ENCODE data around the gene SYT12. TPM values are rescaled to one million over a fixed set of nuclear protein-coding genes. Genes with fewer than 3 reads are reported as not detected.

SYT12 gene
- total RNA-seq, 1 experiment from 2014 or later, result 1.9 TPM

GRCh38 chr11:66983275-66983924, 39.5 kb upstream of the SYT12 start:
- H3K4me2 ChIP-seq (ENCODE audit: insufficient read depth, insufficient read length, low read length), result no peak overlapping the region
- no peak overlapping the region for H4K5ac ChIP-seq (ENCODE audit: insufficient read length, low read depth, low read length)
- Mint-ChIP-seq H3K27ac (no peak overlapping the region), H3K27me3 (ENCODE audit: low read depth) (peaks cover 12% of the 10 kb centered on the region), H3K9me3 (peaks cover 4 to 8% of the 10 kb centered on the region in 2 experiments), H3K4me1 (peaks cover 17 to 21% of the 10 kb centered on the region in 2 experiments), H3K36me3 (ENCODE audit: insufficient read depth in 1 of 3, low read depth in 3 of 3) (peaks cover 0 to 7% (median 0%) of the 10 kb centered on the region in 3 experiments; a peak in 3 of 7 replicates), H3K4me3 (no peak overlapping the region)
- no peak overlapping the region for H3K4ac ChIP-seq (ENCODE audit: low read depth, low read length)
- H4K8ac ChIP-seq (replicated peaks; ENCODE audit: insufficient read length, low read depth, low read length), result no peak overlapping the region
- H2AK5ac ChIP-seq (ENCODE audit: insufficient read length, low read length), result no peak overlapping the region
- no peak for TF ChIP-seq CTCF (conservative IDR thresholded peaks at IDR 0.05)
- peaks cover 9% of the 10 kb centered on the region; the same call in 1 of the 2 replicates for H3K4me1 ChIP-seq (ENCODE audit: insufficient read depth, low read length)
- no peak overlapping the region for H3T11ph ChIP-seq (ENCODE audit: low read length)
- H3K56ac ChIP-seq (ENCODE audit: insufficient read length, low read depth, low read length), result no peak overlapping the region
- no peaks in the 10 kb centered on the region for H3K79me1 ChIP-seq (ENCODE audit: insufficient read depth, low read depth, low read length, poor library complexity, severe bottlenecking)
- no peak overlapping the region for H2BK5ac ChIP-seq (ENCODE audit: insufficient read length, low read length)
- H2BK12ac ChIP-seq (ENCODE audit: insufficient read length, low read depth, low read length), result no peak overlapping the region
- no peak overlapping the region for H2BK120ac ChIP-seq (ENCODE audit: low read depth, low read length, poor library complexity, severe bottlenecking)
- H3K9me3 ChIP-seq (ENCODE audit: control insufficient read depth, low read depth, low read length), result no peaks in the 10 kb centered on the region
- H4K20me1 ChIP-seq (ENCODE audit: control insufficient read depth, insufficient read depth, insufficient read length), result no peaks in the 10 kb centered on the region
- H3K27ac ChIP-seq (ENCODE audit: insufficient read length, low read depth, low read length), result no peak overlapping the region
- H3K23me2 ChIP-seq (ENCODE audit: insufficient read length, low read depth, low read length, poor library complexity, severe bottlenecking), result peaks cover 2% of the 10 kb centered on the region
- no CpG with 5 or more reads among the region's 5 CpGs for WGBS (ENCODE audit: extremely low coverage, insufficient read length, low lambda C conversion rate)
- H3K14ac ChIP-seq (ENCODE audit: insufficient read depth, low read length), result no peak overlapping the region
- no peak overlapping the region for H3K9ac ChIP-seq (ENCODE audit: extremely low read depth, insufficient read length, low read length)
- H3K27me3 ChIP-seq (ENCODE audit: insufficient read depth, low read length), result no peaks in the 10 kb centered on the region
- no peak overlapping the region for H2BK15ac ChIP-seq (ENCODE audit: low read depth, low read length)
- H2AFZ ChIP-seq (ENCODE audit: low read length), result no peak overlapping the region
- DNase-seq, result no peak
- no peak overlapping the region for H3K23ac ChIP-seq (ENCODE audit: insufficient read length, low read depth, low read length)
- no peak overlapping the region for H2BK20ac ChIP-seq (ENCODE audit: low read depth, low read length, poor library complexity, severe bottlenecking)
- H3K18ac ChIP-seq (ENCODE audit: insufficient read length, low read depth, low read length), result no peak overlapping the region
- H4K91ac ChIP-seq (ENCODE audit: insufficient read length, low read depth, low read length), result no peak overlapping the region
- H3K79me2 ChIP-seq (ENCODE audit: insufficient read depth, low read length), result no peaks in the 10 kb centered on the region
